ENCODE measurements around the gene RAPGEF6.
"Not testable (repeated sequence)": the region's sequence is repeated elsewhere in the genome, so short reads cannot be mapped to it uniquely, and the experiment has no call there.

The RAPGEF6 gene

GRCh38 chr5:131608597-131608996 lies 26.4 kb downstream of the RAPGEF6 start:
- no peak for DNase-seq (ENCODE audit: low read depth)

GRCh38 chr5:131607903-131608540 lies 27.0 kb downstream of the RAPGEF6 start:
- no peak for DNase-seq (ENCODE audit: low read depth)

GRCh38 chr5:131607418-131607817 lies 27.6 kb downstream of the RAPGEF6 start:
- DNase-seq (ENCODE audit: low read depth), result no peak

- DNase-seq (ENCODE audit: low read depth), result no peak
Measured at GRCh38 chr5:131605086-131605485, 29.9 kb downstream of the RAPGEF6 start.

GRCh38 chr5:131595088-131596033 lies 39.7 kb downstream of the RAPGEF6 start:
- DNase-seq (ENCODE audit: low read depth), result no peak

GRCh38 chr5:131593921-131594320 lies 41.1 kb downstream of the RAPGEF6 start:
- DNase-seq (ENCODE audit: low read depth), result no peak

GRCh38 chr5:131593436-131593835 lies 41.6 kb downstream of the RAPGEF6 start:
- DNase-seq (ENCODE audit: low read depth), result not testable (repeated sequence)

GRCh38 chr5:131589510-131590348 lies 45.3 kb downstream of the RAPGEF6 start:
- DNase-seq (ENCODE audit: low read depth), result no peak

GRCh38 chr5:131587541-131587940 lies 47.5 kb downstream of the RAPGEF6 start:
- no peak for DNase-seq (ENCODE audit: low read depth)

GRCh38 chr5:131581702-131582101 lies 53.3 kb downstream of the RAPGEF6 start:
- DNase-seq (ENCODE audit: low read depth), result no peak

- DNase-seq (ENCODE audit: low read depth), result no peak
Measured at GRCh38 chr5:131579917-131580671, 54.9 kb downstream of the RAPGEF6 start.

GRCh38 chr5:131575660-131576227 lies 59.3 kb downstream of the RAPGEF6 start:
- DNase-seq (ENCODE audit: low read depth), result no peak

- DNase-seq (ENCODE audit: low read depth), result no peak
Measured at GRCh38 chr5:131571669-131572168, 63.3 kb downstream of the RAPGEF6 start.

- DNase-seq (ENCODE audit: low read depth), result no peak
Measured at GRCh38 chr5:131570757-131571156, 64.3 kb downstream of the RAPGEF6 start.

- no peak for DNase-seq (ENCODE audit: low read depth)
Measured at GRCh38 chr5:131564229-131564652, 70.8 kb downstream of the RAPGEF6 start.

- DNase-seq (ENCODE audit: low read depth), result no peak
Measured at GRCh38 chr5:131563434-131564228, 71.4 kb downstream of the RAPGEF6 start.

GRCh38 chr5:131550606-131551005 lies 84.4 kb downstream of the RAPGEF6 start:
- DNase-seq (ENCODE audit: low read depth), result no peak

GRCh38 chr5:131548176-131548575 lies 86.9 kb downstream of the RAPGEF6 start:
- no peak for DNase-seq (ENCODE audit: low read depth)

GRCh38 chr5:131545845-131546244 lies 89.2 kb downstream of the RAPGEF6 start:
- no peak for DNase-seq (ENCODE audit: low read depth)

- no peak for DNase-seq (ENCODE audit: low read depth)
Measured at GRCh38 chr5:131542723-131543122, 92.3 kb downstream of the RAPGEF6 start.

Data from stimulated activated CD8-positive, alpha-beta memory T cell treated with anti-CD3 and anti-CD28 coated beads, Interleukin-15, amount 100 ng/mL, for 24 hours (primary cell).